ENCODE results near the gene ANKMY1.

DNA sequence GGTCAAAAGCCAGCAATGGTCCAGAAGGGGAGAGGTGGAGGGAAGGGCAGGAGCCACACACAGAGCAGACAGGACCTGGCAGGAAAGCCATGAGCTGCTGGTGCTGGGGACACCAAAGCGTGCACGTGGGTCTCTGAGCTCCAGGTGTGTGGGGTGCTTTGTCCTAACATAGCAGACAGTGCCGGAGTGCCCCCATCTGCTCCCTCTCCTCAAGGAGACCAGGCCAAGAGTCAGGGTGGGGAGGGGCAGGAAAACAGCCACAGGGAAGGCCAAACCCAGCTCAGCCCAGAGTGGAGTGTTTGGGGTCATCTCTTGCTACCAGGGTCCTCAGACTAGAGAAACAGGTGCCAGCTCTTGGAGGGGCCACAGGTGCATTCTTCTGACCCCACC is 126.5 kb downstream of the ANKMY1 start:
- TF ChIP-seq, protein P1, sequence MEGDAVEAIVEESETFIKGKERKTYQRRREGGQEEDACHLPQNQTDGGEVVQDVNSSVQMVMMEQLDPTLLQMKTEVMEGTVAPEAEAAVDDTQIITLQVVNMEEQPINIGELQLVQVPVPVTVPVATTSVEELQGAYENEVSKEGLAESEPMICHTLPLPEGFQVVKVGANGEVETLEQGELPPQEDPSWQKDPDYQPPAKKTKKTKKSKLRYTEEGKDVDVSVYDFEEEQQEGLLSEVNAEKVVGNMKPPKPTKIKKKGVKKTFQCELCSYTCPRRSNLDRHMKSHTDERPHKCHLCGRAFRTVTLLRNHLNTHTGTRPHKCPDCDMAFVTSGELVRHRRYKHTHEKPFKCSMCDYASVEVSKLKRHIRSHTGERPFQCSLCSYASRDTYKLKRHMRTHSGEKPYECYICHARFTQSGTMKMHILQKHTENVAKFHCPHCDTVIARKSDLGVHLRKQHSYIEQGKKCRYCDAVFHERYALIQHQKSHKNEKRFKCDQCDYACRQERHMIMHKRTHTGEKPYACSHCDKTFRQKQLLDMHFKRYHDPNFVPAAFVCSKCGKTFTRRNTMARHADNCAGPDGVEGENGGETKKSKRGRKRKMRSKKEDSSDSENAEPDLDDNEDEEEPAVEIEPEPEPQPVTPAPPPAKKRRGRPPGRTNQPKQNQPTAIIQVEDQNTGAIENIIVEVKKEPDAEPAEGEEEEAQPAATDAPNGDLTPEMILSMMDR (conservative IDR thresholded peaks at IDR 0.05; ENCODE audit: low read depth in 2 of 2): no peak
- TF ChIP-seq POLR2AphosphoS5 (IDR thresholded peaks at IDR 0.05; ENCODE audit: low read depth) (no peak), EZH2phosphoT487 (IDR thresholded peaks at IDR 0.05; ENCODE audit: unreplicated experiment) (no peak), EZH2 (IDR thresholded peaks at IDR 0.05; ENCODE audit: low read depth, unreplicated experiment) (no peak), CREB1 (CRISPR knock-in tag; IDR thresholded peaks at IDR 0.05; ENCODE audit: low read depth) (no peak), ZNF331 (CRISPR knock-in tag; IDR thresholded peaks at IDR 0.05; ENCODE audit: low read depth) (no peak), ZNF114 (CRISPR knock-in tag; IDR thresholded peaks at IDR 0.05) (no peak), STAT1 (IDR thresholded peaks at IDR 0.05; ENCODE audit: unreplicated experiment) (no peak), JUNB (IDR thresholded peaks at IDR 0.05; ENCODE audit: unreplicated experiment) (no peak), NANOG (IDR thresholded peaks at IDR 0.05; ENCODE audit: borderline replicate concordance) (no peak)
- TF ChIP-seq, protein P2, sequence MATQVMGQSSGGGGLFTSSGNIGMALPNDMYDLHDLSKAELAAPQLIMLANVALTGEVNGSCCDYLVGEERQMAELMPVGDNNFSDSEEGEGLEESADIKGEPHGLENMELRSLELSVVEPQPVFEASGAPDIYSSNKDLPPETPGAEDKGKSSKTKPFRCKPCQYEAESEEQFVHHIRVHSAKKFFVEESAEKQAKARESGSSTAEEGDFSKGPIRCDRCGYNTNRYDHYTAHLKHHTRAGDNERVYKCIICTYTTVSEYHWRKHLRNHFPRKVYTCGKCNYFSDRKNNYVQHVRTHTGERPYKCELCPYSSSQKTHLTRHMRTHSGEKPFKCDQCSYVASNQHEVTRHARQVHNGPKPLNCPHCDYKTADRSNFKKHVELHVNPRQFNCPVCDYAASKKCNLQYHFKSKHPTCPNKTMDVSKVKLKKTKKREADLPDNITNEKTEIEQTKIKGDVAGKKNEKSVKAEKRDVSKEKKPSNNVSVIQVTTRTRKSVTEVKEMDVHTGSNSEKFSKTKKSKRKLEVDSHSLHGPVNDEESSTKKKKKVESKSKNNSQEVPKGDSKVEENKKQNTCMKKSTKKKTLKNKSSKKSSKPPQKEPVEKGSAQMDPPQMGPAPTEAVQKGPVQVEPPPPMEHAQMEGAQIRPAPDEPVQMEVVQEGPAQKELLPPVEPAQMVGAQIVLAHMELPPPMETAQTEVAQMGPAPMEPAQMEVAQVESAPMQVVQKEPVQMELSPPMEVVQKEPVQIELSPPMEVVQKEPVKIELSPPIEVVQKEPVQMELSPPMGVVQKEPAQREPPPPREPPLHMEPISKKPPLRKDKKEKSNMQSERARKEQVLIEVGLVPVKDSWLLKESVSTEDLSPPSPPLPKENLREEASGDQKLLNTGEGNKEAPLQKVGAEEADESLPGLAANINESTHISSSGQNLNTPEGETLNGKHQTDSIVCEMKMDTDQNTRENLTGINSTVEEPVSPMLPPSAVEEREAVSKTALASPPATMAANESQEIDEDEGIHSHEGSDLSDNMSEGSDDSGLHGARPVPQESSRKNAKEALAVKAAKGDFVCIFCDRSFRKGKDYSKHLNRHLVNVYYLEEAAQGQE (IDR thresholded peaks at IDR 0.05; ENCODE audit: unreplicated experiment): no peak
- TF ChIP-seq, protein P3, sequence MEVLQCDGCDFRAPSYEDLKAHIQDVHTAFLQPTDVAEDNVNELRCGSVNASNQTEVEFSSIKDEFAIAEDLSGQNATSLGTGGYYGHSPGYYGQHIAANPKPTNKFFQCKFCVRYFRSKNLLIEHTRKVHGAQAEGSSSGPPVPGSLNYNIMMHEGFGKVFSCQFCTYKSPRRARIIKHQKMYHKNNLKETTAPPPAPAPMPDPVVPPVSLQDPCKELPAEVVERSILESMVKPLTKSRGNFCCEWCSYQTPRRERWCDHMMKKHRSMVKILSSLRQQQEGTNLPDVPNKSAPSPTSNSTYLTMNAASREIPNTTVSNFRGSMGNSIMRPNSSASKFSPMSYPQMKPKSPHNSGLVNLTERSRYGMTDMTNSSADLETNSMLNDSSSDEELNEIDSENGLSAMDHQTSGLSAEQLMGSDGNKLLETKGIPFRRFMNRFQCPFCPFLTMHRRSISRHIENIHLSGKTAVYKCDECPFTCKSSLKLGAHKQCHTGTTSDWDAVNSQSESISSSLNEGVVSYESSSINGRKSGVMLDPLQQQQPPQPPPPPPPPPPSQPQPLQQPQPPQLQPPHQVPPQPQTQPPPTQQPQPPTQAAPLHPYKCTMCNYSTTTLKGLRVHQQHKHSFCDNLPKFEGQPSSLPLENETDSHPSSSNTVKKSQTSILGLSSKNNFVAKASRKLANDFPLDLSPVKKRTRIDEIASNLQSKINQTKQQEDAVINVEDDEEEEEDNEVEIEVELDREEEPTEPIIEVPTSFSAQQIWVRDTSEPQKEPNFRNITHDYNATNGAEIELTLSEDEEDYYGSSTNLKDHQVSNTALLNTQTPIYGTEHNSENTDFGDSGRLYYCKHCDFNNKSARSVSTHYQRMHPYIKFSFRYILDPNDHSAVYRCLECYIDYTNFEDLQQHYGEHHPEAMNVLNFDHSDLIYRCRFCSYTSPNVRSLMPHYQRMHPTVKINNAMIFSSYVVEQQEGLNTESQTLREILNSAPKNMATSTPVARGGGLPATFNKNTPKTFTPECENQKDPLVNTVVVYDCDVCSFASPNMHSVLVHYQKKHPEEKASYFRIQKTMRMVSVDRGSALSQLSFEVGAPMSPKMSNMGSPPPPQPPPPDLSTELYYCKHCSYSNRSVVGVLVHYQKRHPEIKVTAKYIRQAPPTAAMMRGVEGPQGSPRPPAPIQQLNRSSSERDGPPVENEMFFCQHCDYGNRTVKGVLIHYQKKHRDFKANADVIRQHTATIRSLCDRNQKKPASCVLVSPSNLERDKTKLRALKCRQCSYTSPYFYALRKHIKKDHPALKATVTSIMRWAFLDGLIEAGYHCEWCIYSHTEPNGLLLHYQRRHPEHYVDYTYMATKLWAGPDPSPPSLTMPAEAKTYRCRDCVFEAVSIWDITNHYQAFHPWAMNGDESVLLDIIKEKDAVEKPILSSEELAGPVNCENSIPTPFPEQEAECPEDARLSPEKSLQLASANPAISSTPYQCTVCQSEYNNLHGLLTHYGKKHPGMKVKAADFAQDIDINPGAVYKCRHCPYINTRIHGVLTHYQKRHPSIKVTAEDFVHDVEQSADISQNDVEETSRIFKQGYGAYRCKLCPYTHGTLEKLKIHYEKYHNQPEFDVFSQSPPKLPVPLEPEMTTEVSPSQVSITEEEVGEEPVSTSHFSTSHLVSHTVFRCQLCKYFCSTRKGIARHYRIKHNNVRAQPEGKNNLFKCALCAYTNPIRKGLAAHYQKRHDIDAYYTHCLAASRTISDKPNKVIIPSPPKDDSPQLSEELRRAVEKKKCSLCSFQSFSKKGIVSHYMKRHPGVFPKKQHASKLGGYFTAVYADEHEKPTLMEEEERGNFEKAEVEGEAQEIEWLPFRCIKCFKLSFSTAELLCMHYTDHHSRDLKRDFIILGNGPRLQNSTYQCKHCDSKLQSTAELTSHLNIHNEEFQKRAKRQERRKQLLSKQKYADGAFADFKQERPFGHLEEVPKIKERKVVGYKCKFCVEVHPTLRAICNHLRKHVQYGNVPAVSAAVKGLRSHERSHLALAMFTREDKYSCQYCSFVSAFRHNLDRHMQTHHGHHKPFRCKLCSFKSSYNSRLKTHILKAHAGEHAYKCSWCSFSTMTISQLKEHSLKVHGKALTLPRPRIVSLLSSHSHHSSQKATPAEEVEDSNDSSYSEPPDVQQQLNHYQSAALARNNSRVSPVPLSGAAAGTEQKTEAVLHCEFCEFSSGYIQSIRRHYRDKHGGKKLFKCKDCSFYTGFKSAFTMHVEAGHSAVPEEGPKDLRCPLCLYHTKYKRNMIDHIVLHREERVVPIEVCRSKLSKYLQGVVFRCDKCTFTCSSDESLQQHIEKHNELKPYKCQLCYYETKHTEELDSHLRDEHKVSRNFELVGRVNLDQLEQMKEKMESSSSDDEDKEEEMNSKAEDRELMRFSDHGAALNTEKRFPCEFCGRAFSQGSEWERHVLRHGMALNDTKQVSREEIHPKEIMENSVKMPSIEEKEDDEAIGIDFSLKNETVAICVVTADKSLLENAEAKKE (CRISPR knock-in tag; IDR thresholded peaks at IDR 0.05): no peak
- TF ChIP-seq, protein P4, sequence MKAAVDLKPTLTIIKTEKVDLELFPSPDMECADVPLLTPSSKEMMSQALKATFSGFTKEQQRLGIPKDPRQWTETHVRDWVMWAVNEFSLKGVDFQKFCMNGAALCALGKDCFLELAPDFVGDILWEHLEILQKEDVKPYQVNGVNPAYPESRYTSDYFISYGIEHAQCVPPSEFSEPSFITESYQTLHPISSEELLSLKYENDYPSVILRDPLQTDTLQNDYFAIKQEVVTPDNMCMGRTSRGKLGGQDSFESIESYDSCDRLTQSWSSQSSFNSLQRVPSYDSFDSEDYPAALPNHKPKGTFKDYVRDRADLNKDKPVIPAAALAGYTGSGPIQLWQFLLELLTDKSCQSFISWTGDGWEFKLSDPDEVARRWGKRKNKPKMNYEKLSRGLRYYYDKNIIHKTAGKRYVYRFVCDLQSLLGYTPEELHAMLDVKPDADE (IDR thresholded peaks at IDR 0.05): no peak
